Measurements from ENCODE around the gene RAD23B. TPM values are rescaled to one million over a fixed set of nuclear protein-coding genes. Genes with fewer than 3 reads are reported as not detected.

The RAD23B gene
- total RNA-seq, 1 experiment from 2014 or later: 222 TPM

GRCh38 chr9:107283623-107284616 is 841 bp downstream of the RAD23B start:
- Mint-ChIP-seq H3K27ac (ENCODE audit: low read depth, unreplicated experiment) (peak overlapping the region; percentile 92), H3K4me3 (ENCODE audit: unreplicated experiment) (peak overlapping the region; percentile 88), H3K9me3 (ENCODE audit: unreplicated experiment) (no peaks in the 10 kb centered on the region), H3K4me1 (ENCODE audit: insufficient read depth, unreplicated experiment) (peaks cover 34% of the 10 kb centered on the region), H3K36me3 (ENCODE audit: insufficient read depth, unreplicated experiment) (peaks cover 7% of the 10 kb centered on the region), H3K27me3 (ENCODE audit: insufficient read depth, unreplicated experiment) (no peaks in the 10 kb centered on the region)
- TF ChIP-seq CTCF (IDR thresholded peaks at IDR 0.05; ENCODE audit: unreplicated experiment): no peak
- CTCF ChIA-PET: interaction anchor here (0.6 to 1.6 kb wide), 3 partner anchors 33 to 45 kb away, joined by 3 to 9 read pairs (median 5); no protein-coding TSS in a partner anchor
- POLR2A ChIA-PET: interaction anchor here (0.6 to 3.0 kb wide), 24 partner anchors 9 to 1286 kb away, joined by 3 to 13 read pairs (median 3); no protein-coding TSS in a partner anchor
- BruUV-seq (replicated peaks): TSS peak; percentile 34
- intact Hi-C loops (cut with micrococcal nuclease): loop anchor here (5.0 kb wide), 2 partner anchors 42 to 53 kb away; no protein-coding TSS in a partner anchor
- DNase-seq (ENCODE audit: unreplicated experiment): peak; percentile 91

GRCh38 chr9:107284636-107285035 is 1.6 kb downstream of the RAD23B start:
- peak overlapping the region; percentile 92 for H3K27ac Mint-ChIP-seq (ENCODE audit: low read depth, unreplicated experiment)
- intact Hi-C loops (cut with micrococcal nuclease): loop anchor here (5.0 kb wide), 2 partner anchors 42 to 53 kb away; no protein-coding TSS in a partner anchor
- BruUV-seq (replicated peaks): no TSS peak
- ChIA-PET POLR2A (interaction anchor here (0.7 to 3.0 kb wide), 14 partner anchors 8 to 1286 kb away, joined by 3 to 13 read pairs (median 4); no protein-coding TSS in a partner anchor), CTCF (interaction anchor here (1.1 kb wide), 1 partner anchor 33 kb away, joined by 3 read pairs; no protein-coding TSS in a partner anchor)
- H3K9me3 Mint-ChIP-seq (ENCODE audit: unreplicated experiment): no peaks in the 10 kb centered on the region
- no peak for DNase-seq (ENCODE audit: unreplicated experiment)
- no peaks in the 10 kb centered on the region for H3K27me3 Mint-ChIP-seq (ENCODE audit: insufficient read depth, unreplicated experiment)
- no peak for TF ChIP-seq CTCF (IDR thresholded peaks at IDR 0.05; ENCODE audit: unreplicated experiment)
- peaks cover 7% of the 10 kb centered on the region for H3K36me3 Mint-ChIP-seq (ENCODE audit: insufficient read depth, unreplicated experiment)
- H3K4me3 Mint-ChIP-seq (ENCODE audit: unreplicated experiment): peak overlapping the region; percentile 88
- peaks cover 41% of the 10 kb centered on the region for H3K4me1 Mint-ChIP-seq (ENCODE audit: insufficient read depth, unreplicated experiment)

GRCh38 chr9:107285286-107285685 is 2.2 kb downstream of the RAD23B start:
- no peaks in the 10 kb centered on the region for H3K27me3 Mint-ChIP-seq (ENCODE audit: insufficient read depth, unreplicated experiment)
- H3K4me1 Mint-ChIP-seq (ENCODE audit: insufficient read depth, unreplicated experiment): peaks cover 47% of the 10 kb centered on the region
- TF ChIP-seq CTCF (IDR thresholded peaks at IDR 0.05; ENCODE audit: unreplicated experiment): no peak
- H3K27ac Mint-ChIP-seq (ENCODE audit: low read depth, unreplicated experiment): peak overlapping the region; percentile 92
- no TSS peak for BruUV-seq (replicated peaks)
- no peaks in the 10 kb centered on the region for H3K9me3 Mint-ChIP-seq (ENCODE audit: unreplicated experiment)
- CTCF ChIA-PET: interaction anchor here (0.6 kb wide), 1 partner anchor 1834 kb away, joined by 3 read pairs; the partner anchor contains the start of gene TMEM245
- POLR2A ChIA-PET: interaction anchor here (0.7 to 3.0 kb wide), 9 partner anchors 11 to 421 kb away, joined by 3 to 10 read pairs (median 3); no protein-coding TSS in a partner anchor
- peak overlapping the region; percentile 88 for H3K4me3 Mint-ChIP-seq (ENCODE audit: unreplicated experiment)
- intact Hi-C loops (cut with micrococcal nuclease): no loop called here
- H3K36me3 Mint-ChIP-seq (ENCODE audit: insufficient read depth, unreplicated experiment): peaks cover 7% of the 10 kb centered on the region
- no peak for DNase-seq (ENCODE audit: unreplicated experiment)

- Mint-ChIP-seq H3K27ac (ENCODE audit: low read depth, unreplicated experiment) (peak overlapping the region; percentile 92), H3K9me3 (ENCODE audit: unreplicated experiment) (no peaks in the 10 kb centered on the region), H3K36me3 (ENCODE audit: insufficient read depth, unreplicated experiment) (peaks cover 7% of the 10 kb centered on the region), H3K4me1 (ENCODE audit: insufficient read depth, unreplicated experiment) (peaks cover 42% of the 10 kb centered on the region), H3K27me3 (ENCODE audit: insufficient read depth, unreplicated experiment) (no peaks in the 10 kb centered on the region), H3K4me3 (ENCODE audit: unreplicated experiment) (peak overlapping the region; percentile 88)
- ChIA-PET CTCF (interaction anchor here (0.6 to 0.8 kb wide), 2 partner anchors 47 to 418 kb away, joined by 3 to 4 read pairs; no protein-coding TSS in a partner anchor), POLR2A (interaction anchor here (0.6 to 3.0 kb wide), 11 partner anchors 13 to 1471 kb away, joined by 3 to 10 read pairs (median 3); no protein-coding TSS in a partner anchor)
- no TSS peak for BruUV-seq (replicated peaks)
- no peak for TF ChIP-seq CTCF (IDR thresholded peaks at IDR 0.05; ENCODE audit: unreplicated experiment)
- peak; percentile 35 for DNase-seq (ENCODE audit: unreplicated experiment)
- intact Hi-C loops (cut with micrococcal nuclease): no loop called here
Observed at GRCh38 chr9:107286057-107286456, 3.0 kb downstream of the RAD23B start.

All from MCF 10A (cell line).